ENCODE results near the gene PHACTR2.

The PHACTR2 gene

DNA sequence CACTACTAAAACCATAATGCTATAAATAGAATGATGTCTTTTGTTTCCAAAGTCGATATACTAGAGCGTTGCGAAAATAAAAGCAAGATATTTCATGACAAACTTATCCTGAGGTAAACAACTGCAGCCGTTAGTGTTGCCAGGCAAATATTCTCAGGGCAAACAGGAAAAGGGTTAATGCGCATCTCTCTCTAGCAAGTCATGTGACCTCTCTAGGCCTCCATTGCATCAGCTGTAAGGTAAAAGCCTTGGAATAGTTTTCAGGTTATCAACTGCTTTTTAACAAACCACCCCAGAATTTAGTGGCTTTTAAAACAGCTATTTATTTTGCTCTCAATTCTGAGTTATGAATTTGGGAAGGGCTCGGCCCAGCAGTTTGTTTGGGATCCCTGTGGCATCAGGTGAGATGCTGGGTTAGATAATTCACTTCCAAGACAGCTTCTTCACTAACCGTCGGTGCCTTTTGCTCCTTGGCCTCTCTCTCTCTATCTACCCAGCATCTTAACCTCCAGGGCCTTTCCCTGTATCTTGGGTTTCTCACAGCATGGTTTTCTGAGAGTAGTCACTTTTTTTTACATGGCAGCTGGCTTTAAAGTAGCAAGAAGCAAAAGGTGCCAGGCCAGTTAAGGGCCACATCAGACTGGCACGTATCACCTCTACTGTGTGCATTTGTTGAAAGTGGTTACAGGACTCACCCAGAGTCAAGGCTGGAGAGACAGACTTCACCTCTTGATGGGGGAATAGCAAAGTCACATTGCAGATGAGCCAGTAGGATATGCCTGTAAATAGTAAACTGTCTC, 126.2 kb downstream of the PHACTR2 start:
- H3K4me1 Mint-ChIP-seq (ENCODE audit: low read depth), result peaks cover 37% of the 10 kb centered on the region
- H3K27ac Mint-ChIP-seq, result no peak overlapping the region
- H3K4me3 Mint-ChIP-seq, result no peak overlapping the region
- H3K36me3 Mint-ChIP-seq (ENCODE audit: low read depth), result peaks cover 43% of the 10 kb centered on the region
- no peaks in the 10 kb centered on the region for H3K27me3 Mint-ChIP-seq (ENCODE audit: low read depth)
- peaks cover 10% of the 10 kb centered on the region for H3K9me3 Mint-ChIP-seq

DNA sequence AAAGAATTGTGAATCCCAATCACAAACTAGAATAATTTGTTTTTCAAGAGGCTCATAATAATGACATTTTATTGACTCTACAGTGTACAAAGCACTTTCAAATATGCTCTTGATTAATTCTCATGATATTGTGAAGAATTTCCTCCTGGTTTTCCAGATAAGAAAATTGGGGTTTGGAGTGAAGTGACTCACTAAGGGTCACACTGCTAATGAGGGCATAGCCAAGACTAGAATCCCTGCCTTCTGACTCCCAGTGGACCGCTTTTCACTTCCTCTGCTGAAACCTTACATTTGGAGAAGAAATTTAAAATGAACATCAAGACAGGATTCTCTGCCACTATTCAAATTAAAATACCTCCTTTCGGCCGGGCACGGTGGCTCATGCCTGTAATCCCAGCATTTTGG, 127.1 kb downstream of the PHACTR2 start:
- Mint-ChIP-seq H3K27ac (no peak overlapping the region), H3K4me1 (ENCODE audit: low read depth) (peaks cover 37% of the 10 kb centered on the region), H3K36me3 (ENCODE audit: low read depth) (peaks cover 35% of the 10 kb centered on the region), H3K27me3 (ENCODE audit: low read depth) (no peaks in the 10 kb centered on the region), H3K4me3 (no peak overlapping the region), H3K9me3 (peaks cover 2% of the 10 kb centered on the region)

DNA sequence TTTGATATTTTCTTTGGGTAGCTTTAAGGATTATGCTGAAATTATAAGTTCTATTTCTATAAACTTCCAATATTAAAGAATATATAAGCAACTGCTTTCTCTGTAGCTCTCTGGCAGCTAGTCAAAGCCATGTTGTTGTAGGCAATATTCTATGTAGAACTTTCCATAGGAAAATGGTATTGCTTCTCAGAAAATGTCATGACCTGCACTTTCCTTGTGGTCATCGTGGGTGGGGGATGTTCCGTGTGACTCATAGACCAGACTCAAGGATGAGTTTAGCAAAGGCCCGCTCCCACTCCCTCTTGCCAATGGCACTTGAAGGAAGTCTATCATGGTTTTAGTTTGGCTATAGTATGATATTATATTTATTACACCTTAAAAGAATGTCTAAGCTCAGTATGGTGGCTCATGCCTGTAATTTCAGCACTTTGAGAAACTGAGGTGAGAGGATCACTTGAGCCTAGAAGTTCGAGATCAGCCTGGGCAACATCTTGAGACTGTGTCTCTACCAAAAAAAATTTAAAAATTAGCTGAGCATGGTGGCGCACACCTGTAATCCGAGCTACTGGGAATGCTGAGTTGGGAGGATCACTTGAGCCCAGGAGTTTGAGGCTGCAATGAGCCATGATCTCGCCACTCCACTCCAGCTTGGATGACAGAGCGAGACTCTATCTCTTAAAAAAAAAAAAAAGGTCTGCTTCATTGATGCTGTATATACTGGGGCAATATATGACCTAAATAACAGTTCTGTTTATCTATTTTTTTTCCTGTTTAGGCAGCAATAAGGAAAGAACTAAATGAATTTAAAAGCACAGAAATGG, 128.7 kb downstream of the PHACTR2 start:
- Mint-ChIP-seq H3K4me1 (ENCODE audit: low read depth) (peaks cover 35% of the 10 kb centered on the region), H3K9me3 (no peaks in the 10 kb centered on the region), H3K27me3 (ENCODE audit: low read depth) (no peaks in the 10 kb centered on the region), H3K36me3 (ENCODE audit: low read depth) (peaks cover 28% of the 10 kb centered on the region), H3K4me3 (no peak overlapping the region), H3K27ac (peak overlapping the region; percentile 31)

DNA sequence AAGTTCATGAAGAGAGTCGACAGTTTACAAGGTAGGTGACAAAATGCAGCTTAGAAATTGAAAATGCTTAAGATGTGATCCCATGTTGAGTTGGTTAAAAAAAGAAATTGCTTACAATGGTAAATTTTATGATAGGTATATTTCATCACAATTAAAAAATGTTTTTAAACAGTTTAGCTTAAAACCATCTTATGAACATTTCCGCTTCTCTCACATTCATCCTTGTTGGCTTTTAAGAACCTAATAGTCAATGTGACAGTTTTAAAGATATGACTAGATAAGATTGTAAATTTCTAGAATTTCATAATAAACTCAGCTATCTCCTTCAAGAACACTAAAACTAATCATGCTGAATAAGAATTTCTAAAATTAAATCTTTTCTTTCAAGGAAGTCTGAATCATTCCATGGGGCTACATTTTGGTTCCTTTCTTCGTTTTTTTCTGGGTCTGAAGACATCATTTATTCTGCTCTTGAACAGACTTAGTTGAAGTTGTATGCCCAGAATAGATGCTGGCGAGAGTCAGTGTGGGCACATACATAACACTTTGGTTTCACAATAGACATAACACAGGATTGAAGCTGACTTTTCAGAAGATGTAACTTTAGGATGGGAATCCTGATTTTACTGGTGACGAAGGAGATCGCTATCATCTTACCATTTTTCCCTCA, 129.5 kb downstream of the PHACTR2 start:
- Mint-ChIP-seq H3K27ac (peak overlapping the region; percentile 23), H3K9me3 (no peaks in the 10 kb centered on the region), H3K27me3 (ENCODE audit: low read depth) (no peaks in the 10 kb centered on the region), H3K36me3 (ENCODE audit: low read depth) (peaks cover 27% of the 10 kb centered on the region), H3K4me1 (ENCODE audit: low read depth) (peaks cover 35% of the 10 kb centered on the region), H3K4me3 (no peak overlapping the region)

DNA sequence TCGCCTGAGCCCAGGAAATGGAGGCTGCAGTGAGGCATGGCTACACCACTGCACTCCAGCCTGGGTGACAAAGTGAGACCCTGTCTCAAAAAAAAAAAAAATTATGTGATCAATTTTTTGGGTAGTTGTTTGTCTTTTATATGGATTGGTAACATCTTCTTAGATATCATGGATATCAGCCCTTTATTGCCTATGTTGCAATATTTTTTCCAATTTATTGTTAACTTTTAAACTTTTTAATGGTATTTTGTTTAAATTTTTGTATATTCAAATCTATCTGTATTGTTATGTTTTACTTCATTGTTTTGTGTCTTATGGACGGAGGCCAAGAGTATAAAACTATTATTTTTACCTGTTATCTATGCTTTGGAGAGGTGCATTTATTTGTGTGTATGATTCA, 133.0 kb downstream of the PHACTR2 start:
- Mint-ChIP-seq H3K4me3 (no peak overlapping the region), H3K36me3 (ENCODE audit: low read depth) (peaks cover 19% of the 10 kb centered on the region), H3K4me1 (ENCODE audit: low read depth) (peaks cover 19% of the 10 kb centered on the region), H3K27me3 (ENCODE audit: low read depth) (no peaks in the 10 kb centered on the region), H3K27ac (no peak overlapping the region), H3K9me3 (no peaks in the 10 kb centered on the region)

DNA sequence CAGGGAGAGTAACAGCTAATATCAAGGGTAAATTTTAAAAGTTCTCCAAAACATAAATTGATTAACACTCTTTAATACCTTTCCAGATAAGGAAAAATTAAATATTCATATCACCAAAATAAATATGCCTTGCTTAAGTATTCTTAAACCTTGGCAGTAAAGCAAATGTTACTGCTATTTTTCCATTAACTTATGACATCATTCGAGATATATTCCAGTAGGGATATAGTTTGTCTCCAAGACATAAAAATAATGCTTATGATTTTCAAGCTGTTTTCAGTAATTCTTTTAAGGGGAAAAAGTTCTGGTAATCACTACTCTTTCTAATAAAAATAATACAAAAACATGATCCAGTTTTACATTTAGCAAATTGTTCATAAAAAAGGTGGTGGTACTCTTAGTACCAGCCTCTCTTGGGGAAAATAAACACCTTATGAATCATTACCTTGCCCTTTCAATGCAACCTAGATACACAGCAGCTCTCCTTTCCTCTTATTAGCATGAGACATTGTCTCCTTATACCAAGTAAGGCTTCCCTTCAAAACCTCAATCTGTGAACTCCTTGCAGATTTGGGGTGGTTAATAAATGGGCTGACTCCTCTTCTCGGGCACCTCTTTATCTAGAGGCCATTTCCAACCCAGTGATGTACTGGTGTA, 133.9 kb downstream of the PHACTR2 start:
- H3K9me3 Mint-ChIP-seq, result no peaks in the 10 kb centered on the region
- H3K27ac Mint-ChIP-seq, result no peak overlapping the region
- H3K27me3 Mint-ChIP-seq (ENCODE audit: low read depth), result no peaks in the 10 kb centered on the region

DNA sequence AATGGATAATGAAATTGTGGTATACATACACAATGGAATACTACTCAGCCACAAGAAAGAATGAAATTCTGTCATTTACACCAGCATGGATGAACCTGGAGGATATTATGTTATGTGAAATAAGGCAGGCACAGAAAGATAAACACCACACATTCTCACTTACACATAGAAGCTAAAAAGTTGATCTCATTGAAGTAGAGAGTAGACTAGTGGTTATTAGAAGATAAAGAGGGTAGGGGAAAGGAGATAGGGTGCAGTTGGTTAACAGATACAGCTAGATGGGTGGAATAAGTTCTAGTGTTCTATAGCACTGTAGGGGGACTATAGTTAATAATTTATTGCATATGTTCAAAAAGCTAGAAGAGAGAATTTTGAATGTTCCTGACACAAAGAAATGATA, 139.9 kb downstream of the PHACTR2 start:
- H3K27ac Mint-ChIP-seq, result no peak overlapping the region
- H3K4me3 Mint-ChIP-seq, result no peak overlapping the region
- H3K4me1 Mint-ChIP-seq (ENCODE audit: low read depth), result no peaks in the 10 kb centered on the region
- H3K27me3 Mint-ChIP-seq (ENCODE audit: low read depth), result no peaks in the 10 kb centered on the region
- no peaks in the 10 kb centered on the region for H3K9me3 Mint-ChIP-seq
- H3K36me3 Mint-ChIP-seq (ENCODE audit: low read depth), result no peaks in the 10 kb centered on the region

More for the DNA sequence above, 133.9 kb downstream of the PHACTR2 start:
- Mint-ChIP-seq H3K4me1 (ENCODE audit: low read depth) (peaks cover 11% of the 10 kb centered on the region), H3K36me3 (ENCODE audit: low read depth) (peaks cover 18% of the 10 kb centered on the region), H3K4me3 (no peak overlapping the region)

DNA sequence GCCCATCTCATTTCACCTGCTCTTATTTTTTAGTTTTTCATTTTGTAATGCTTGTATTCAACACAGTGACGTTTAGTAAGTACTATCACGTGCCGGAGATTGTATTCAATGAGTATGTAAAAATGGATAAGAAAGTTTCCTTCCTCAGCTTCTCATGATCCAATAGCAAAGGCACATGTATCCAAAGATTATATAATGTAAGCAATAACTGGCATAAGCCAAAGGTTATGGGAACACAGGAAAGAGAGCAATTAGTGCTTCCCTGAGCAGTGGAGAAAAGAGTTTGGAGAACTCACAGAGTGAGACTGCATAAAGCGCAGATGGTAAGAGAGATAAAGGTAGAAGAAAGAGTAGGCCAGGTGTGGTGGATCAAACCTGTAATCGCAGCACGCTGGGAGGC, 143.6 kb downstream of the PHACTR2 start:
- Mint-ChIP-seq H3K36me3 (ENCODE audit: low read depth) (peaks cover 8% of the 10 kb centered on the region), H3K9me3 (no peaks in the 10 kb centered on the region), H3K4me3 (no peak overlapping the region), H3K27ac (no peak overlapping the region), H3K4me1 (ENCODE audit: low read depth) (peaks cover 4% of the 10 kb centered on the region), H3K27me3 (ENCODE audit: low read depth) (no peaks in the 10 kb centered on the region)

DNA sequence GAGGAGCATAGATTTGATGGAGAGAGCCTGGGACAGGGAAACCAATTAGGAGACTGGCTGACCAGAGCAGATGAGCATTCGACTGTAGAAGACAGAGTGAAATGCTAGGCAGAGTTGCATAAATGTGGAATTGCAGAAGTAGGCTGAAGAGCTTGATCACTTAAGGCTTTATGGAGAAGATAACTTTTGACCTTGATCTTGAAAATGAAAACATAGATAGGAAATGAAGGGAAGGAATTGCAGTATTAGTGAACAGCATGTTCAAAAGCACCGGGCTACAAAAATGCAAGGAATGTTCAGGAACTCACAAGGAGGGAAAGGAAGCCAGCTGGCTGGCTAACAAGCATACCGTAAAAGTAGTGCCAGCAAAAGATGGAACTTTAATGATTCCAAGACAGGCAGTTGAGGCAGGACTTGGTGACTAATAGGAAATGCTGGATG, 144.8 kb downstream of the PHACTR2 start:
- no peak overlapping the region for H3K27ac Mint-ChIP-seq
- peaks cover 8% of the 10 kb centered on the region for H3K36me3 Mint-ChIP-seq (ENCODE audit: low read depth)
- H3K4me1 Mint-ChIP-seq (ENCODE audit: low read depth), result peaks cover 4% of the 10 kb centered on the region
- H3K4me3 Mint-ChIP-seq, result no peak overlapping the region
- H3K27me3 Mint-ChIP-seq (ENCODE audit: low read depth), result no peaks in the 10 kb centered on the region
- H3K9me3 Mint-ChIP-seq, result no peaks in the 10 kb centered on the region

DNA sequence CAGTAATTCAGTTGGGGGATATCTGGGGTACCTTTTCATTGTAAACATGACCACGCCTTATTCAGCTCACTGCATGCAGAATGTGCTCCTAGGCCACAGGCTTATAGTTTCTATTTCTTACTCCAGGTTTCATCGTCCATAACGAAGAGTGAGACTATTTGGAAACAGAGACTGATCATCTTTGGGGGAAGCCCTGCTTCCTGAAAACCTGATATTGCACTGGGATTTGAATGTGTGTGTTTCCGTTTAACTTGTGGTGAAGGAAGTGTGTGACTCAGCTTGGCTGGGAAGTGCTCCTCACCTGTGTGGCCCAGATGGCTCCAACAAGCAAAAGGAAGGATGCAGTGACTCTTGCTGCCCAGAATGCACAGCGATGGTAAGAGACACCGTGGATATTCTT, 145.8 kb downstream of the PHACTR2 start:
- Mint-ChIP-seq H3K4me3 (no peak overlapping the region), H3K27ac (no peak overlapping the region), H3K4me1 (ENCODE audit: low read depth) (peaks cover 4% of the 10 kb centered on the region), H3K27me3 (ENCODE audit: low read depth) (no peaks in the 10 kb centered on the region), H3K9me3 (no peaks in the 10 kb centered on the region), H3K36me3 (ENCODE audit: low read depth) (peaks cover 8% of the 10 kb centered on the region)

DNA sequence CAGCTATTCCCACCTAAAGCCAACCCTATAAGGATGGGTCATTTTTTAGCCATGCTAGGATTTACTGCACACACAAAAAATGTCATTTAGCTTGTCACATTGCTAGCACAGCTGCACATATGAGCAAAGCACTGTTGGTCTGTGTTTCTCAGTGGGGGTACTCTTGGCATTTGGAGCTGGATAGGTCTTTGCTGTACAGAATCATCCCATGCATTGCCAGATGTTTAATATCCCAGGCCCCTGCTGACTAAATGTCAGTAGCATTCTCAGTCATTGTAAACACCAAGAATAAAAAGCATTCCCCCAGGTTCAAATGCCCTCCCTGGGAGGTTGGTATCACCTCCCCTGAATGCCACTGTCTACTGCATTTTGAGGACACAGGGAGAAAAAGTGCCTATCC, 150.8 kb downstream of the PHACTR2 start:
- peaks cover 7% of the 10 kb centered on the region for H3K36me3 Mint-ChIP-seq (ENCODE audit: low read depth)
- peaks cover 2% of the 10 kb centered on the region for H3K4me1 Mint-ChIP-seq (ENCODE audit: low read depth)
- no peaks in the 10 kb centered on the region for H3K9me3 Mint-ChIP-seq
- H3K4me3 Mint-ChIP-seq, result no peak overlapping the region
- H3K27ac Mint-ChIP-seq, result no peak overlapping the region
- no peaks in the 10 kb centered on the region for H3K27me3 Mint-ChIP-seq (ENCODE audit: low read depth)

DNA sequence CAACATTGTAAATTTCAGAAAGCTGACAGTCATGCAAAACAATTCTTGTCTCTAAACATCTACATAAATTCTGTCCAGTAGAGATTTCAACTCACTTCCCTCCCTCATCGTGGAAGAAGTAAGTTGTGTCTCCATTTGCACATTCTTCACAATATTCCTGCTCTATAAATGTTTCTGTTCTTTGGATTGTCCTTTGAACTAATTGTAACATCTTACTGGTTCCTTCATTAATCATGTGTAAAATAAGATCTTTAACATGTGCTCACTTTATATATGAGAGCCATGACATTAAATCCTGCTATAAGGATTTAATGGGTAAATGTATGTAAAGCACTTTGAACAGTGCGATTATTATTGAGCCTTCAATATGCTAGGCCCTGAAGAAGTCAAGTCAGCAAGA, 158.4 kb downstream of the PHACTR2 start:
- no peak overlapping the region for H3K27ac Mint-ChIP-seq
- no peaks in the 10 kb centered on the region for H3K4me1 Mint-ChIP-seq (ENCODE audit: low read depth)
- no peaks in the 10 kb centered on the region for H3K36me3 Mint-ChIP-seq (ENCODE audit: low read depth)
- H3K27me3 Mint-ChIP-seq (ENCODE audit: low read depth), result no peaks in the 10 kb centered on the region
- no peak overlapping the region for H3K4me3 Mint-ChIP-seq
- H3K9me3 Mint-ChIP-seq, result no peaks in the 10 kb centered on the region

DNA sequence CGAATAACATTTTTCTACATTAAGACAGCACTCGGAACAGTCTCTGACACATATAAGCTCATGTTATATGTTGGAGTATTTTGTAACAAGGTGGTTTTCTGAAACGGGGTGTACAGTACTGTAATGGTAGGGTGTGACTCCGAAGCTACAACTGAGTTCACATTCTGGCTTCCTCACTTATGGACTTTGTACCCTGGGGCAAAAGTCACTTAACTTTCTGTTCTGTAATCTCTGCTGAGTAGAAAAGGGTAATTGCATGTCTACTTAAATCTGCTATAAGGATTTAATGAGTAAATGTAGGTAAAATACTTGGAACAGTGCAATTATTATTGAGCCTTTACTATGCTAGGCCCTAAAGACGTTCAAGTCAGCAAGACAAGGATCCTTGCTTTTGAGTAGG, 160.6 kb downstream of the PHACTR2 start:
- H3K4me1 Mint-ChIP-seq (ENCODE audit: low read depth), result peaks cover 4% of the 10 kb centered on the region
- H3K4me3 Mint-ChIP-seq, result no peak overlapping the region
- H3K27ac Mint-ChIP-seq, result no peak overlapping the region
- H3K27me3 Mint-ChIP-seq (ENCODE audit: low read depth), result no peaks in the 10 kb centered on the region
- peaks cover 4% of the 10 kb centered on the region for H3K36me3 Mint-ChIP-seq (ENCODE audit: low read depth)
- no peaks in the 10 kb centered on the region for H3K9me3 Mint-ChIP-seq

DNA sequence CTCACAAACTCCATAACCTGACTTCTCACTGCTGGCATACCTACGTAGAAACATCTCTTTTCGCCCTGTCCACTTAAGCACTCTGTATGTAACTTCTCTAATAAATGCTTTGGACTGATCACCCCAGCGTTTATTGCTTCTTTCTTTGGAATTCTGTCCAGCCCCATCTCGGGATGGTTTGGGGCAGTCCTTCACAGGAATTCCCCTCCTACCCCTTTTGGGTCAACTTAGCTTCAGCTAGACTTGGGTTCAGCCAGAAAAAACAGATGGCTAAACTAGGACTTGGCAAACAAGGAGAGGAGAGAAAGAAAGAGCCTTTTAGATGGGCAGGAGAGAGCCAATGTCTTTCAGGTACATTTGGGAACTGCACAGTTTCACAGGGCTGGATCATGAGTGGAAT, 161.4 kb downstream of the PHACTR2 start:
- Mint-ChIP-seq H3K27me3 (ENCODE audit: low read depth) (no peaks in the 10 kb centered on the region), H3K4me1 (ENCODE audit: low read depth) (peaks cover 6% of the 10 kb centered on the region), H3K36me3 (ENCODE audit: low read depth) (peaks cover 7% of the 10 kb centered on the region), H3K27ac (peak overlapping the region; percentile 47), H3K9me3 (no peaks in the 10 kb centered on the region), H3K4me3 (no peak overlapping the region)

All from T-helper 1 cell treated with Interleukin-12 subunit alpha and Interleukin-12 subunit beta and Interleukin-4 antibody, amounts not matched to agents 30 μg/mL and 1 μg/mL, for 36 hours (primary cell).